Measurements from ENCODE around the gene ZNF48.

DNA sequence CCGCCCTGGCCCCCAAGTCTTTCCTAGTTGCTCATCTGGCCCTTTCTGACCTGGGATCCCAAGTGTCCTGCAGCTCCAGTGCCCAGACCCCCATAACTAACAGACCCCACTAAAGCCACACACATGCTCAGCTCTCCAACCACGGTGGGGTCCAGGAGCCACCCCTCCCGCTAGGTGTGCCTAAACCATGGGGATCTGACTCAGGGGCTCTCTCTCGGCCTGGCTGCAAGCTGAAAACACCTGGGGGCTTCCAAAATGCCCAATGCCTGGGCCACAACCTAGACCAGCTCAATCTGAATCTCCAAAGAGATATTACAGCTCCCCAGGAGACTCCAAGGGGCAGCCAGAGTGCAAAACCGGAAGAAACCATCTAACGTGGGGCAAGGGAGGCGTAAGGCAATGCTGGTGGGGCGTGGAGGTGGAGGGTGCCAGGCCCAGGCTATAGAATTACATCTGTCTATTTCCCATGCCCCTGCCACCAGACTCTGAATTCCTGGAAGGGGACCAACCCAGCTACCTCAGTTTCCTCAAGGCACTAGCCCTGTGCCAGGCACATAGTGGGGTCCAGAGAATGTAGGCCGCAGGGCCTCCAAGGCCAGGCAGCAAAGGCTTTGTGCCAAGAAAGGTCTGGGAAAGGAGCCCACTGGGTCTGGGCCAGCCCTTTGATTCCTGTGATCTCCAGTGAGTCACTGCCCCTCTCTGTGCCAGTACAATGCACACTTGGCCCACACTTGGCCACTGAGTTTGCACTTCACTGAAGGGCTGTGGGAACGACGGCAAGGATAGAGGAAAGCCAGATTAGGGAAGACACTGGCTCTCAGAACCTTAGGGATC is 43.4 kb upstream of the ZNF48 start:
- TF ChIP-seq EZH2 (IDR thresholded peaks at IDR 0.05) (no peak), POLR2AphosphoS5 (IDR thresholded peaks at IDR 0.05; ENCODE audit: borderline replicate concordance, low read depth, low read length) (no peak), FOXP2 (optimal IDR thresholded peaks at IDR 0.05; ENCODE audit: control extremely low read depth, extremely low read length, insufficient read depth) (no peak)
